ENCODE measurements around the gene ABITRAM.

DNA sequence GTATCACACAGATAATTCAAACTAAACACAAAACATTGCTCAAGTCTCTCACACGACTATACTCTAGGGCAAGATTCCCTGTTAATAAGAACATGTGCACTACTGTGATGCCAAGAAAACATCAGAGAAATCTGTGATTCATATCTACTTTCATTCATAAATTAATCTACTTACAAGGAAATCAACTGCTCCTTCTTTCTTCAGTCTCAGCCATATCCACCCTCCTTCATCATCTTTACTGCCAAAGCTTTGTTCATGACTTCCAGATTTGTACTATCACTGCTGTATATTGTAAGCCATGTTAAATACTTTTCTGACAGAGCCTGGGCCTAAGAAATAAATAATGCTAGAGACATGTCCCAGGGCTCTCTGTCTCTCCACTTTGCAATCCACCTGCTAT is 44.0 kb downstream of the ABITRAM start:
- TF ChIP-seq, protein P1, sequence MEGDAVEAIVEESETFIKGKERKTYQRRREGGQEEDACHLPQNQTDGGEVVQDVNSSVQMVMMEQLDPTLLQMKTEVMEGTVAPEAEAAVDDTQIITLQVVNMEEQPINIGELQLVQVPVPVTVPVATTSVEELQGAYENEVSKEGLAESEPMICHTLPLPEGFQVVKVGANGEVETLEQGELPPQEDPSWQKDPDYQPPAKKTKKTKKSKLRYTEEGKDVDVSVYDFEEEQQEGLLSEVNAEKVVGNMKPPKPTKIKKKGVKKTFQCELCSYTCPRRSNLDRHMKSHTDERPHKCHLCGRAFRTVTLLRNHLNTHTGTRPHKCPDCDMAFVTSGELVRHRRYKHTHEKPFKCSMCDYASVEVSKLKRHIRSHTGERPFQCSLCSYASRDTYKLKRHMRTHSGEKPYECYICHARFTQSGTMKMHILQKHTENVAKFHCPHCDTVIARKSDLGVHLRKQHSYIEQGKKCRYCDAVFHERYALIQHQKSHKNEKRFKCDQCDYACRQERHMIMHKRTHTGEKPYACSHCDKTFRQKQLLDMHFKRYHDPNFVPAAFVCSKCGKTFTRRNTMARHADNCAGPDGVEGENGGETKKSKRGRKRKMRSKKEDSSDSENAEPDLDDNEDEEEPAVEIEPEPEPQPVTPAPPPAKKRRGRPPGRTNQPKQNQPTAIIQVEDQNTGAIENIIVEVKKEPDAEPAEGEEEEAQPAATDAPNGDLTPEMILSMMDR (IDR thresholded peaks at IDR 0.05), result no peak
- TF ChIP-seq POLR2AphosphoS5 (IDR thresholded peaks at IDR 0.05; ENCODE audit: insufficient read depth in 1 of 2, low read depth in 1 of 2) (no peak), POLR2A (IDR thresholded peaks at IDR 0.05) (no peak)
